AG04449 (cell line): ENCODE results near the gene LRRC59.
"Not testable (repeated sequence)": the region's sequence is repeated elsewhere in the genome, so short reads cannot be mapped to it uniquely, and the experiment has no call there.

Experiments used
- CTCF ChIA-PET: fragments of 350-600 bp; formaldehyde crosslinking; extraction: SDS; loops from one replicate; lab custom pipeline; 2021; ENCODE audit warnings: antibody characterized with exemption; lab: Yijun Ruan, JAX
- POLR2A ChIA-PET: fragments of 400-600, 350-600 bp; formaldehyde crosslinking; extraction: SDS; loops from one replicate; lab custom pipeline; 2020; ENCODE audit warnings: antibody characterized with exemption, inconsistent platforms; lab: Yijun Ruan, JAX
- DNase-seq: peaks from one replicate; pipeline ENCODE4 v3.0.0-alpha.2; 2010; ENCODE audit warnings: low read depth, low spot score
- H3K4me3 ChIP-seq: 2 replicates; pipeline ENCODE4 v1.5.1; 2011; ENCODE audit warnings: low read depth, mild to moderate bottlenecking, control low read depth, low read length
- CTCF ChIP-seq: IDR thresholded peaks from one replicate; pipeline ENCODE4 v1.5.1; 2011; ENCODE audit warnings: mild to moderate bottlenecking, moderate library complexity, low read length, control low read depth, inconsistent platforms; ENCODE audit not compliant: insufficient read depth; ENCODE audit errors: missing control alignments

The LRRC59 gene

GRCh38 chr17:50420419-50421112 is 23.2 kb upstream of the LRRC59 start:
- DNase-seq, result no peak
- POLR2A ChIA-PET, result interaction anchor here (0.8 kb wide), 1 partner anchor 24 kb away, joined by 3 read pairs; no protein-coding TSS in a partner anchor
- TF ChIP-seq CTCF, result no peak
- CTCF ChIA-PET, result interaction anchor here (6.9 kb wide), 1 partner anchor 24 kb away, joined by 51 read pairs; the partner anchor contains the start of gene LRRC59
- H3K4me3 ChIP-seq, result no peak overlapping the region

- H3K4me3 ChIP-seq, DNase-seq, POLR2A ChIA-PET: not testable (repeated sequence)
- CTCF ChIA-PET, result interaction anchor here (6.9 kb wide), 1 partner anchor 23 kb away, joined by 51 read pairs; the partner anchor contains the start of gene LRRC59
Observed at GRCh38 chr17:50419577-50419976, 22.3 kb upstream of the LRRC59 start.

GRCh38 chr17:50414808-50415207 is 17.5 kb upstream of the LRRC59 start:
- TF ChIP-seq CTCF, result no peak
- no peak for DNase-seq
- CTCF ChIA-PET, result interaction anchor here (12.8 kb wide), 1 partner anchor 17 kb away, joined by 102 read pairs; the partner anchor contains the start of gene LRRC59
- no peak overlapping the region for H3K4me3 ChIP-seq
- POLR2A ChIA-PET, result no interaction called here

DNA sequence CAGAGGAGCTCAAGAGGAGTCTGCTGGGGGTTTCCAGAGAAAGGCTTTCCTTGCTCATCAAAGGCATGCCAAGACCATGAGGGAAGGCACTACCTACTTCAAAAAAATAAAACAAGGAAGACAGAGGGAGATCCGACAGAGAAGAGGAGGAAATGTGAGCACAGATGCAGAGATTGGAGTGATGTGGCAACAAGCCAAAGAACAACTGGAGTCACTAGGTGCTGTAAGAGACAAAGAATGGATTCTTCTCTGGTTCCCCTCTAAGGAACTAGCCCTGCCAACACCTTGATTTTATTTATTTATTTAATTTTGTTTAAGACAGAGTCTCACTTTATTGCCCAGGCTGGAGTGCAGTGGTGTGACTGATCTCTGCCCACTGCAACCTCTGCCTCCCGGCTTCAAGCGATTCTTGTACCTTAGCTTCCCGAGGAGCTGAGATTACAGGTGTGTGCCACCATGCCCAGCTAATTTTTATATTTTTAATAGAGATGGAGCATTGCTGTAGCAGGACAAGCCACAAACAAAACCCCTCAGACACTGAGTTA is 14.9 kb upstream of the LRRC59 start:
- H3K4me3 ChIP-seq, result no peak overlapping the region
- ChIA-PET CTCF (interaction anchor here (12.8 kb wide), 1 partner anchor 15 kb away, joined by 102 read pairs; the partner anchor contains the start of gene LRRC59), POLR2A (no interaction called here)
- TF ChIP-seq CTCF, result no peak
- DNase-seq, result no peak

DNA sequence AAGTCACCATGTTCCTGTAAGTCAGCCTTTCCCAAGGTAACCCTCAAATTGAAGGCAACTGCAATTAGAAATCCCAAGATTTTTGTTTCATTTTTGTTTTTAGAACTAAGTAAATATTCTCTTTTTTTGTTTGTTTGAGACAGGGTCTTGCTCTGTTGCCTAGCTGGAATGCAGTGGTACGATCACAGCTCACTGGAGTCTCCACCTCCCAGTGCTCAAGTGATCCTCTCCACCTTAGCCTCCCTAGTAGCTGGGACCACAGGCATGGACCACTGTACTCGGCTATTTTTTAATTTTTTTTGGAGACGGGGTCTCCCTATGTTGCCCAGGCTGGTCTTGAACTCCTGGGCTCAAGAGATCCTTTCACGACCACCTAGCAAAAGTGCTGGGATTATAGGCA is 10.6 kb upstream of the LRRC59 start:
- ChIA-PET CTCF (interaction anchor here (12.8 kb wide), 1 partner anchor 11 kb away, joined by 102 read pairs; the partner anchor contains the start of gene LRRC59), POLR2A (no interaction called here)
- TF ChIP-seq CTCF, result no peak
- no peak overlapping the region for H3K4me3 ChIP-seq
- DNase-seq, result no peak

GRCh38 chr17:50406578-50406977 is 9.3 kb upstream of the LRRC59 start:
- POLR2A ChIA-PET, result no interaction called here
- no peak overlapping the region for H3K4me3 ChIP-seq
- no peak for TF ChIP-seq CTCF
- DNase-seq, result no peak
- CTCF ChIA-PET, result interaction anchor here (12.8 kb wide), 1 partner anchor 9 kb away, joined by 102 read pairs; the partner anchor contains the start of gene LRRC59

DNA sequence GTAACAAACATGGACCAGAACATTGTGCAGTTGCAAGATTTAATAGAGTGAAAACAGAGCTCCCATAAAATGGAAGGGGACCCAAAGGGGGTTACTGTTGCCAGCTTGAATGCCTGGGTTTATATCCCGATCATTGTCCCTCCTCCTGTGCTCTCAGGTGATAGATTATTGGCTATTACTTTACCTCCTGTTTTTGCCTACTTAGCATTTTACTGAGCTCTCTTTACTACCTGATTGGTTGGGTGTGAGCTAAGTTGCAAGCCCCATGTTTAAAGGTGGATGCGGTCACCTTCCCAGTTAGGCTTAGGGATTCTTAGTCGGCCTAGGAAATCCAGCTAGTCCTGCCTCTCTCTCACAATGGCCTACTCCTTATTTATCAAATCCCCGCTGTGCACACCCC is 8.0 kb upstream of the LRRC59 start:
- POLR2A ChIA-PET, H3K4me3 ChIP-seq, DNase-seq: not testable (repeated sequence)
- CTCF ChIA-PET, result interaction anchor here (1.1 to 12.8 kb wide), 2 partner anchors 8 to 16 kb away, joined by 3 to 102 read pairs; partner anchors contain the start of gene LRRC59

DNA sequence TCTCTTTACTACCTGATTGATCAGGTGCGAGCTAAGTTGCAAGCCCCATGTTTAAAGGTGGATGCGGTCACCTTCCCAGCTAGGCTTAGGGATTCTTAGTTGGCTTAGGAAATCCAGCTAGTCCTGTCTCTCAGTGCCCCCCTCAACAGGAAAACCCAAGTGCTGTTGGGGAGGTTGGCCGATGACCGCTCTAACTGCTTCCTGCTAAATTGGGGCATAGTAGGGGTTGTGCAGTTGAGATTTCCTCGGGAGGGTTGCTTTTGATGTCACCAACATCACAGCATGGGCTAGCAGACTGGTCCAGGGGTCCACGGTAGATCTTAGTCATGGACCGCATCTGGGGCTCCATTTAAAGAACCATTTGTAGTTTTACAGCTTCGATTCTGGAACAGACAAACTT is 2.3 kb upstream of the LRRC59 start:
- DNase-seq, POLR2A ChIA-PET, H3K4me3 ChIP-seq: not testable (repeated sequence)
- CTCF ChIA-PET, result interaction anchor here (1.1 to 6.9 kb wide), 5 partner anchors 12 to 79 kb away, joined by 3 to 139 read pairs (median 38); partner anchors contain the start of genes ACSF2 and RSAD1

DNA sequence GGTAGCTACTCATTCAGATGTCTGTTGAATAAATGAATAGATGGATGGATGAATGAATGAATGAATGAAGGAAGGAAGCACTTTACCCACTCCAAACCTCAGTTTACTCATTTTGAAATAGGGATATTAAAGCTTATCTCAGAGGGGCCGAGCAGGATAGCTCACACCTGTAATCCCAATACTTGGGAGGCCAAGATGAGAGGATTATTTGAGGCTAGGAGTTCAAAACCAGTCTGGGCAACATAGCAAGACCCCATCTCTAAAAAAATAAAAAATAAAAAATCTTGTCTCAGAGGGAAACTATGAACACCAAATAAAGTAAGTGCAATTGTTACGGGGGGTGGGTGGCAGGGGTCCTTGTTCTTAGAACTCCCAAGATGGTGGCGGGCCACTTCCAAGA is 1.3 kb upstream of the LRRC59 start:
- DNase-seq, POLR2A ChIA-PET, H3K4me3 ChIP-seq: not testable (repeated sequence)
- CTCF ChIA-PET, result interaction anchor here (0.6 to 6.9 kb wide), 13 partner anchors 13 to 260 kb away, joined by 3 to 139 read pairs (median 17); partner anchors contain the start of genes ACSF2, EME1, MRPL27 and RSAD1
